Measurements from ENCODE around the gene ST6GALNAC3. TPM values are rescaled to one million over a fixed set of nuclear protein-coding genes. Genes with fewer than 3 reads are reported as not detected.

ST6GALNAC3 gene
- total RNA-seq, 2 experiments from 2014 or later: 0.50 to 1.2 TPM

DNA sequence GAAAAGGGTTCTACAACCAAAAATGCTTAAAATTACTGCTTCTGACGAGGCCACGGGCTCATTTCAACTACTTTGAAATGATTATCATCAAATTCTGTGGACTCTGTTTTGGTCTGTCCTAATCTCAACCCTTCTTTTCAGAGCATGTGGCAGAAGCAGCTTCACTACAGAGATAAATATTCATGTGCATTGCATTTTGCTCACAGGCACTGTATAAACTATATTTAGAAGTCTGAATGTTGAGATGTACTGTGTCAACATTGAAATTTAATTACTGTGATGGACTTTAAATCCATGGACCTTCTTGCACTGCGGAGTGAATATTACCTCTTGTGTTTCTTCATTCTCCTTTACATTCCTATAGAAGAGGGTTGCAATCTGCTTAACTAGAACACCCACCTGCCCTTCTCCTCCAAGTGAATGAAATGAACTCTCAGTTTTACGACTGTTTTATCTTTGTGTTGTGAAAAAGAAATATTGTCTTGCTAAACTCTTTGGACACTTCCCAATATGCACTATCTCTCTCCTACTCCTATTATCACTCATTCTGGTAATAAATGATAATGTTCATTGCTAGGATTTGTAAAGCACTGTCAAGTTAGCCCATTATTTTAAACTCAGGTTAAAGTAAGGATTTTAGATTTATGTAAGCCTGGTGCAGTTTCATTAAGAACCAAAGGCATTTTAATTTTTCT is 511.6 kb downstream of the ST6GALNAC3 start:
- intact Hi-C loops (cut with micrococcal nuclease; ENCODE audit: unreplicated experiment): no loop called here
- Histone ChIP-seq H2AFZ (ENCODE audit: low read length) (no peak overlapping the region), H4K20me1 (ENCODE audit: insufficient read depth, low read length) (no peaks in the 10 kb centered on the region), H3K9me2 (ENCODE audit: insufficient read depth, low read length) (no peaks in the 10 kb centered on the region), H3K79me2 (ENCODE audit: insufficient read depth, low read depth, low read length) (no peaks in the 10 kb centered on the region), H3K27ac (ENCODE audit: low read depth, low read length, poor library complexity, severe bottlenecking) (no peak overlapping the region), H3K4me1 (ENCODE audit: insufficient read depth, low read length, poor library complexity, severe bottlenecking) (no peaks in the 10 kb centered on the region), H3K36me3 (ENCODE audit: insufficient read depth, low read length) (no peaks in the 10 kb centered on the region), H3K4me2 (ENCODE audit: low read length) (no peak overlapping the region), H3K9me3 (ENCODE audit: low read length) (no peaks in the 10 kb centered on the region), H3K4me3 (ENCODE audit: low read depth, low read length, poor library complexity, severe bottlenecking) (no peak overlapping the region)
- no peak for DNase-seq (ENCODE audit: low spot score)
- ChIA-PET POLR2A (no interaction called here), CTCF (ENCODE audit: unreplicated experiment) (no interaction called here)
- BruUV-seq (replicated peaks): no TSS peak
- no peak for TF ChIP-seq CTCF (conservative IDR thresholded peaks at IDR 0.05; ENCODE audit: low read length)

GRCh38 chr1:76587212-76587611 is 512.7 kb downstream of the ST6GALNAC3 start:
- Histone ChIP-seq H3K4me3 (ENCODE audit: low read depth, low read length, poor library complexity, severe bottlenecking) (no peak overlapping the region), H4K20me1 (ENCODE audit: insufficient read depth, low read length) (no peaks in the 10 kb centered on the region), H3K79me2 (ENCODE audit: insufficient read depth, low read depth, low read length) (no peaks in the 10 kb centered on the region), H3K36me3 (ENCODE audit: insufficient read depth, low read length) (no peaks in the 10 kb centered on the region), H3K4me1 (ENCODE audit: insufficient read depth, low read length, poor library complexity, severe bottlenecking) (no peaks in the 10 kb centered on the region), H3K4me2 (ENCODE audit: low read length) (no peak overlapping the region), H2AFZ (ENCODE audit: low read length) (no peak overlapping the region), H3K27ac (ENCODE audit: low read depth, low read length, poor library complexity, severe bottlenecking) (no peak overlapping the region), H3K9me2 (ENCODE audit: insufficient read depth, low read length) (no peaks in the 10 kb centered on the region), H3K9me3 (ENCODE audit: low read length) (no peaks in the 10 kb centered on the region)
- POLR2A ChIA-PET: no interaction called here
- no peak for TF ChIP-seq CTCF (conservative IDR thresholded peaks at IDR 0.05; ENCODE audit: low read length)
- TF ChIP-seq EZH2phosphoT487 (IDR thresholded peaks at IDR 0.05; ENCODE audit: borderline replicate concordance, low read depth, low read length): no peak
- DNase-seq (ENCODE audit: low spot score): no peak
- BruUV-seq (replicated peaks): no TSS peak
- intact Hi-C loops (cut with micrococcal nuclease; ENCODE audit: unreplicated experiment): no loop called here
- CTCF ChIA-PET (ENCODE audit: unreplicated experiment): no interaction called here

DNA sequence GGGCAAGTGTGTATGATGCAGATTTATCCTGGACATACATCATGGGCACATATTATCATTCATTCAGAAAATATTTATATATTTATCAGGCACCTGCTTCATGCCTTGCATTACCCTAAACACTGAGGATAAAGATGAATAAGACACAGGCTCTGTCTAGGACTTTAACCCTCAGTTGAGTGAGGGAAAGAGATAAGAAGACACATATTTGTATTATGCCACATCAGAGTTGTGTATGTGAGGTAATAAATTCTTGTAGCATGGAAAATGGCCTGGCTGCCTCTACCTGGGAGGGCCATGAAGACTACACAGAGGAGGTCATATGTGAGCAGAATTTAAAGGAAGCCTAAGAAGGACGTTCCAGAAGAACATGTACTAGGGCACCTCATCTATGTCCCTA is 516.9 kb downstream of the ST6GALNAC3 start:
- Histone ChIP-seq H3K27ac (ENCODE audit: low read depth, low read length, poor library complexity, severe bottlenecking) (no peak overlapping the region), H3K79me2 (ENCODE audit: insufficient read depth, low read depth, low read length) (no peaks in the 10 kb centered on the region), H3K4me2 (ENCODE audit: low read length) (no peak overlapping the region), H3K9me3 (ENCODE audit: low read length) (no peaks in the 10 kb centered on the region), H3K9me2 (ENCODE audit: insufficient read depth, low read length) (no peaks in the 10 kb centered on the region), H3K36me3 (ENCODE audit: insufficient read depth, low read length) (no peaks in the 10 kb centered on the region), H3K4me1 (ENCODE audit: insufficient read depth, low read length, poor library complexity, severe bottlenecking) (no peaks in the 10 kb centered on the region), H2AFZ (ENCODE audit: low read length) (no peak overlapping the region), H3K4me3 (ENCODE audit: low read depth, low read length, poor library complexity, severe bottlenecking) (no peak overlapping the region), H4K20me1 (ENCODE audit: insufficient read depth, low read length) (no peaks in the 10 kb centered on the region)
- CTCF ChIA-PET (ENCODE audit: unreplicated experiment): no interaction called here
- TF ChIP-seq EZH2phosphoT487 (IDR thresholded peaks at IDR 0.05; ENCODE audit: borderline replicate concordance, low read depth, low read length): no peak
- TF ChIP-seq CTCF (conservative IDR thresholded peaks at IDR 0.05; ENCODE audit: low read length): no peak
- intact Hi-C loops (cut with micrococcal nuclease; ENCODE audit: unreplicated experiment): no loop called here
- POLR2A ChIA-PET: interaction anchor here (0.6 kb wide), 1 partner anchor 635 kb away, joined by 3 read pairs; no protein-coding TSS in a partner anchor
- no peak for DNase-seq (ENCODE audit: low spot score)
- no TSS peak for BruUV-seq (replicated peaks)

All from OCI-LY7 (cell line).